Adipose tissue (tissue), 3 donors: ENCODE results near the gene CAMK2G. TPM values are rescaled to one million over a fixed set of nuclear protein-coding genes. Genes with fewer than 3 reads are reported as not detected.
"Not testable (repeated sequence)": the region's sequence is repeated elsewhere in the genome, so short reads cannot be mapped to it uniquely, and the experiment has no call there.

Source experiments
- H3K27ac ChIP-seq: one replicate; pipeline ENCODE4 v1.5.1; 2013; ENCODE audit warnings: low read depth, low read length
- WGBS, 3 donors: extraction: QIAGEN DNeasy Blood & Tissue Kit; methylation state at CpG; one replicate each; pipeline ENCODE4 v1.1.7; 2013; 5-methylcytosine and 5-hydroxymethylcytosine counted together
- polyA plus RNA-seq, 3 donors: library from polyadenylated mRNA; stranded (reverse); fragments of 200-250 nt; gene quantifications; one replicate each; pipeline ENCODE4 v1.2.3, GENCODE V29; 2013
- donor health status: healthy with polysubstance abuse.
- donor health status: Bipolar disorder and iron deficiency.
- donor health status: healthy.

Gene CAMK2G
- polyA plus RNA-seq = 10 to 100 TPM in 2 of 3 donors, 1 to 10 TPM in 1; 6.2 to 13.5 (median 12.8) TPM

- 1 to 2% (median 1%) methylated on average over 33 to 81 of the region's 95 CpGs for WGBS, 3 donors
- no peak within 1 kb of the TSS for H3K27ac ChIP-seq
Measured at GRCh38 chr10:73874267-73875138, at the start of gene CAMK2G. Gene CAMK2G, minus strand, starts transcription at chr10:73874555. Its CDS starts 94 bp downstream, at chr10:73874461.

- WGBS, 3 donors = 80 to 92% (median 82%) methylated on average over 2 of the region's 2 CpGs
- no peak overlapping the region for H3K27ac ChIP-seq
Measured at GRCh38 chr10:73922864-73923133, 48.4 kb upstream of the CAMK2G start.

- 87 to 89% (median 87%) methylated on average over 6 of the region's 6 CpGs for whole genome bisulfite sequencing, 3 donors
- no peak overlapping the region for H3K27ac ChIP-seq
Measured at GRCh38 chr10:73922007-73922863, 47.9 kb upstream of the CAMK2G start.

- no peak overlapping the region for H3K27ac ChIP-seq
- 17 to 60% (median 19%) methylated on average over 4 of the region's 4 CpGs for WGBS, 3 donors
Measured at GRCh38 chr10:73920089-73920488, 45.7 kb upstream of the CAMK2G start.

GRCh38 chr10:73919481-73919880 is 45.1 kb upstream of the CAMK2G start:
- WGBS, 3 donors = 85 to 89% (median 87%) methylated on average over 8 of the region's 8 CpGs
- not testable (repeated sequence) for H3K27ac ChIP-seq

GRCh38 chr10:73917566-73918305 is 43.4 kb upstream of the CAMK2G start:
- WGBS, 3 donors = 95 to 97% (median 96%) methylated on average over 3 of the region's 3 CpGs
- no peak overlapping the region for H3K27ac ChIP-seq

- no peak overlapping the region for H3K27ac ChIP-seq
- WGBS, 3 donors = 18 to 66% (median 21%) methylated on average over 5 of the region's 5 CpGs
Measured at GRCh38 chr10:73916761-73917470, 42.6 kb upstream of the CAMK2G start.

GRCh38 chr10:73915206-73915851 is 41.0 kb upstream of the CAMK2G start:
- H3K27ac ChIP-seq = no peak overlapping the region
- 58 to 71% (median 61%) methylated on average over 8 of the region's 8 CpGs for WGBS, 3 donors

- WGBS, 3 donors = 84 to 88% (median 87%) methylated on average over 10 of the region's 10 CpGs
- no peak overlapping the region for H3K27ac ChIP-seq
Measured at GRCh38 chr10:73914036-73914435, 39.7 kb upstream of the CAMK2G start.

- 10 to 12% (median 10%) methylated on average over 14 of the region's 14 CpGs for WGBS, 3 donors
- no peak overlapping the region for H3K27ac ChIP-seq
Measured at GRCh38 chr10:73911553-73912004, 37.2 kb upstream of the CAMK2G start.

- WGBS, 3 donors = 0 to 1% (median 1%) methylated on average over 41 to 74 of the region's 74 CpGs
- no peak within 1 kb of the TSS for H3K27ac ChIP-seq
Measured at GRCh38 chr10:73910764-73911552, 36.6 kb upstream of the CAMK2G start, which contains the start of gene PLAU. Gene PLAU, plus strand, starts transcription at chr10:73911132. Its CDS starts 424 bp downstream, at chr10:73911556.

- WGBS, 3 donors = 22 to 27% (median 24%) methylated on average over 9 of the region's 9 CpGs
- no peak overlapping the region for H3K27ac ChIP-seq
Measured at GRCh38 chr10:73910401-73910763, 36.0 kb upstream of the CAMK2G start.

GRCh38 chr10:73909540-73910115 is 35.3 kb upstream of the CAMK2G start:
- WGBS, 3 donors = 71 to 90% (median 74%) methylated on average over 4 of the region's 4 CpGs
- peak overlapping the region; percentile 52 for H3K27ac ChIP-seq

GRCh38 chr10:73908853-73909539 is 34.6 kb upstream of the CAMK2G start:
- peak overlapping the region; percentile 52 for H3K27ac ChIP-seq
- WGBS, 3 donors = 11 to 63% (median 16%) methylated on average over 10 of the region's 10 CpGs

- 51 to 84% (median 54%) methylated on average over 6 of the region's 6 CpGs for WGBS, 3 donors
- H3K27ac ChIP-seq = no peak overlapping the region
Measured at GRCh38 chr10:73907841-73908517, 33.6 kb upstream of the CAMK2G start.
